IMR-90 (cell line): ENCODE data around the gene SLC1A1. TPM values are rescaled to one million over a fixed set of nuclear protein-coding genes. Genes with fewer than 3 reads are reported as not detected.

Source experiments
- ATAC-seq: fragments of 200-7000 bp; cut with Tn5 transposase; 2 replicates; pipeline ENCODE4 v1.9.1; 2020; ENCODE audit warnings: low read depth, mild to moderate bottlenecking, moderate library complexity
- BruUV-seq: library from RNA; stranded (reverse); fragments of 400-500 nt; replicated peaks from 2 replicates; lab custom pipeline; 2021; lab: Mats Ljungman, UMichigan
- CTCF ChIA-PET: fragments of 300-600 bp; formaldehyde crosslinking; extraction: SDS; loops from one replicate; lab custom pipeline; 2021; ENCODE audit warnings: antibody characterized with exemption; lab: Yijun Ruan, JAX
- POLR2A ChIA-PET: fragments of 300-600 bp; sonication (Branson Sonifier 250); formaldehyde crosslinking; loops from one replicate; lab custom pipeline; 2022; ENCODE audit warnings: antibody characterized with exemption; ENCODE audit not compliant: unreplicated experiment; lab: Charles Lee
- DNase-seq: peaks from one replicate; pipeline ENCODE4 v3.0.0; 2013
- H2AFZ ChIP-seq: replicated peaks from 2 replicates; pipeline ENCODE3; 2013; ENCODE audit warnings: low read length, mild to moderate bottlenecking; ENCODE audit not compliant: poor library complexity
- H2AK5ac ChIP-seq: 2 replicates; pipeline ENCODE4 v1.6.1; 2013; ENCODE audit warnings: low read depth, low read length, inconsistent platforms
- H2AK9ac ChIP-seq: replicated peaks from 2 replicates; pipeline ENCODE3; 2013; ENCODE audit warnings: mild to moderate bottlenecking, low read depth, low read length, moderate library complexity; ENCODE audit not compliant: poor library complexity
- H2BK120ac ChIP-seq: 2 replicates; pipeline ENCODE4 v1.6.1; 2013; ENCODE audit warnings: low read depth, low read length, inconsistent platforms
- H2BK15ac ChIP-seq: 3 replicates; pipeline ENCODE4 v1.6.1; 2013; ENCODE audit warnings: low read depth, low read length, inconsistent platforms
- H2BK20ac ChIP-seq: 2 replicates; pipeline ENCODE4 v1.6.1; 2013; ENCODE audit warnings: low read depth, mild to moderate bottlenecking, inconsistent platforms, low read length, moderate library complexity
- H2BK5ac ChIP-seq: 2 replicates; pipeline ENCODE4 v1.6.1; 2013; ENCODE audit warnings: mild to moderate bottlenecking, low read depth, low read length, inconsistent platforms; ENCODE audit not compliant: poor library complexity, severe bottlenecking
- H3K14ac ChIP-seq: replicated peaks from 2 replicates; pipeline ENCODE4 v1.6.1; 2013; ENCODE audit warnings: low read depth, low read length, inconsistent platforms
- H3K18ac ChIP-seq: 2 replicates; pipeline ENCODE4 v1.6.1; 2013; ENCODE audit warnings: low read depth, low read length, control low read depth
- H3K23ac ChIP-seq: 2 replicates; pipeline ENCODE4 v1.6.1; 2013; ENCODE audit warnings: low read depth, low read length, inconsistent platforms
- H3K27ac ChIP-seq: 2 replicates; pipeline ENCODE4 v1.5.1; 2013; ENCODE audit warnings: mild to moderate bottlenecking, control low read depth, low read length; ENCODE audit not compliant: insufficient read depth
- H3K27me3 ChIP-seq: 2 replicates; pipeline ENCODE4 v1.6.1; 2013; ENCODE audit warnings: low read length; ENCODE audit not compliant: control insufficient read depth, insufficient read depth
- H3K36me3 ChIP-seq: 2 replicates; pipeline ENCODE4 v1.6.1; 2013; ENCODE audit warnings: low read length, mixed read lengths; ENCODE audit not compliant: control insufficient read depth, insufficient read depth
- H3K4ac ChIP-seq: 2 replicates; pipeline ENCODE4 v1.6.1; 2013; ENCODE audit warnings: low read depth, low read length, inconsistent platforms
- H3K4me1 ChIP-seq: 2 replicates; pipeline ENCODE4 v1.6.1; 2013; ENCODE audit warnings: low read length, mixed read lengths; ENCODE audit not compliant: control insufficient read depth, insufficient read depth
- H3K4me2 ChIP-seq: 2 replicates; pipeline ENCODE4 v1.6.1; 2013; ENCODE audit warnings: low read depth, mild to moderate bottlenecking, control low read depth, low read length, moderate library complexity
- H3K4me3 ChIP-seq: 2 replicates; pipeline ENCODE4 v1.5.1; 2013; ENCODE audit warnings: low read depth, mild to moderate bottlenecking, control low read depth, low read length, moderate library complexity; ENCODE audit not compliant: insufficient read depth
- H3K56ac ChIP-seq: 2 replicates; pipeline ENCODE4 v1.6.1; 2013; ENCODE audit warnings: low read length, inconsistent platforms; ENCODE audit not compliant: insufficient read depth; ENCODE audit errors: extremely low read depth
- H3K79me1 ChIP-seq, 2 experiments: 2 replicates each; pipeline ENCODE4 v1.6.1; 2013; ENCODE audit warnings: low read length in 2 of 2, inconsistent platforms in 1 of 2, low read depth in 1 of 2
- H3K9ac ChIP-seq: 2 replicates; pipeline ENCODE4 v1.6.1; 2013; ENCODE audit warnings: low read depth, low read length, control low read depth
- H3K9me1 ChIP-seq: 2 replicates; pipeline ENCODE4 v1.6.1; 2013; ENCODE audit warnings: low read length, inconsistent platforms; ENCODE audit not compliant: insufficient read depth
- H3K9me3 ChIP-seq: 2 replicates; pipeline ENCODE4 v1.6.1; 2013; ENCODE audit warnings: low read length; ENCODE audit not compliant: control insufficient read depth, insufficient read depth
- H4K20me1 ChIP-seq: 2 replicates; pipeline ENCODE4 v1.6.1; 2013; ENCODE audit warnings: low read length, inconsistent platforms; ENCODE audit not compliant: insufficient read depth
- H4K5ac ChIP-seq: 2 replicates; pipeline ENCODE4 v1.6.1; 2013; ENCODE audit warnings: mild to moderate bottlenecking, low read depth, low read length, control low read depth
- H4K8ac ChIP-seq, 2 experiments: 2 replicates each; pipeline ENCODE4 v1.6.1; 2013; ENCODE audit warnings: low read depth in 2 of 2, low read length in 2 of 2, control low read depth in 1 of 2, inconsistent platforms in 1 of 2
- H4K91ac ChIP-seq: 2 replicates; pipeline ENCODE4 v1.6.1; 2013; ENCODE audit warnings: low read depth, low read length, inconsistent platforms; ENCODE audit not compliant: insufficient read depth
- BHLHE40 ChIP-seq: fragments of 150-350 bp; IDR thresholded peaks from 2 replicates; pipeline ENCODE4 v1.6.1; 2016; ENCODE audit warnings: mild to moderate bottlenecking, low read depth, low read length
- CEBPB ChIP-seq: IDR thresholded peaks from 2 replicates; pipeline ENCODE4 v1.6.1; 2012; ENCODE audit warnings: low read depth, low read length, improper control_type of control experiment
- CHD1 ChIP-seq: IDR thresholded peaks from 2 replicates; pipeline ENCODE4 v1.6.1; 2012; ENCODE audit warnings: low read depth, low read length, improper control_type of control experiment
- CTCF ChIP-seq: conservative IDR thresholded peaks from 2 replicates; pipeline ENCODE4 v1.5.1; 2012; ENCODE audit warnings: mild to moderate bottlenecking, low read depth, low read length, improper control_type of control experiment
- ELK1 ChIP-seq: fragments of 150-350 bp; IDR thresholded peaks from 2 replicates; pipeline ENCODE4 v1.6.1; 2016; ENCODE audit warnings: low read depth, mild to moderate bottlenecking, low read length, moderate library complexity, borderline replicate concordance
- FOS ChIP-seq: fragments of 150-350 bp; IDR thresholded peaks from 2 replicates; pipeline ENCODE4 v1.6.1; 2016; ENCODE audit warnings: low read depth, low read length
- MAFK ChIP-seq: IDR thresholded peaks from 2 replicates; pipeline ENCODE4 v1.6.1; 2012; ENCODE audit warnings: low read depth, low read length, improper control_type of control experiment
- MAZ ChIP-seq: IDR thresholded peaks from 2 replicates; pipeline ENCODE4 v1.6.1; 2012; ENCODE audit warnings: low read depth, mild to moderate bottlenecking, low read length, improper control_type of control experiment, moderate library complexity, borderline replicate concordance
- NFE2L2 ChIP-seq: fragments of 150-350 bp; IDR thresholded peaks from 2 replicates; pipeline ENCODE4 v1.6.1; 2016; ENCODE audit warnings: low read depth, mild to moderate bottlenecking, low read length
- POLR2A ChIP-seq: IDR thresholded peaks from 2 replicates; pipeline ENCODE4 v1.6.1; 2012; ENCODE audit warnings: mild to moderate bottlenecking, low read depth, low read length
- RAD21 ChIP-seq: IDR thresholded peaks from 2 replicates; pipeline ENCODE4 v1.6.1; 2012; ENCODE audit warnings: low read length, improper control_type of control experiment
- RCOR1 ChIP-seq: IDR thresholded peaks from 2 replicates; pipeline ENCODE4 v1.6.1; 2012; ENCODE audit warnings: mild to moderate bottlenecking, low read length, improper control_type of control experiment; ENCODE audit not compliant: insufficient replicate concordance
- RFX5 ChIP-seq: IDR thresholded peaks from 2 replicates; pipeline ENCODE4 v1.8.0; 2012; ENCODE audit warnings: low read depth, mild to moderate bottlenecking, low read length, moderate library complexity
- SMC3 ChIP-seq: fragments of 150-350 bp; IDR thresholded peaks from 2 replicates; pipeline ENCODE4 v1.6.1; 2016; ENCODE audit warnings: low read depth, mild to moderate bottlenecking, antibody characterized with exemption, low read length, moderate library complexity
- USF2 ChIP-seq: fragments of 150-350 bp; IDR thresholded peaks from 2 replicates; pipeline ENCODE4 v1.6.1; 2017; ENCODE audit warnings: mild to moderate bottlenecking, antibody characterized with exemption, low read length, low read depth
- WGBS, 2 experiments: methylation state at CpG; one replicate each; pipeline versions ENCODE4 v1.1.5 to v1.1.7; 2013; ENCODE audit warnings: missing lambda C conversion rate in 2 of 2; ENCODE audit not compliant: insufficient read length in 1 of 2; ENCODE audit errors: extremely low coverage in 2 of 2; 5-methylcytosine and 5-hydroxymethylcytosine counted together
- dilution Hi-C: fragments of 300-500 bp; cut with HindIII; formaldehyde crosslinking; loops from one replicate; pipeline ENCODE4 v1.14.3; 2018; ENCODE audit warnings: low sequenced_read_pairs; ENCODE audit not compliant: unreplicated experiment
- in situ Hi-C: fragments of 300-500 bp; cut with MboI; formaldehyde crosslinking; loops from 3 replicates; pipeline ENCODE4 v1.14.3; 2019; ENCODE audit warnings: low sequenced_read_pairs, inconsistent platforms, mixed read lengths
- intact Hi-C: fragments of 100-400 bp; cut with micrococcal nuclease; formaldehyde crosslinking; loops from 2 replicates; pipeline ENCODE4 v1.10.0; 2022
- polyA plus RNA-seq, 3 experiments: library from polyadenylated mRNA; depleted of rRNA; stranded (reverse); fragments of >200 nt; gene quantifications; 2 replicates each; pipeline ENCODE4 v1.2.3, GENCODE V29; 2012; ENCODE audit warnings: low replicate concordance in 1 of 3
- total RNA-seq: library from RNA; depleted of rRNA; stranded (reverse); fragments of >200 nt; gene quantifications from 2 replicates; pipeline ENCODE4 v1.2.3, GENCODE V29; 2012

Gene SLC1A1
- total and polyA plus RNA-seq, 2 of the 4 experiments (the other 2 are of a cell fraction) = 2.2 to 4.1 TPM

- peak; percentile 72 for ATAC-seq
- Histone ChIP-seq H4K8ac (no peak overlapping the region), H3K23ac (no peak overlapping the region), H3K79me1 (no peaks in the 10 kb centered on the region), H3K4me1 (no peaks in the 10 kb centered on the region; the same call in 1 of the 2 replicates), H2BK15ac (no peak overlapping the region), H3K18ac (no peak overlapping the region), H3K56ac (no peak overlapping the region), H2BK5ac (no peak overlapping the region), H2BK20ac (no peak overlapping the region), H3K14ac (no peak overlapping the region), H2AFZ (no peak overlapping the region), H2BK120ac (no peak overlapping the region), H3K36me3 (no peaks in the 10 kb centered on the region), H3K9me1 (no peaks in the 10 kb centered on the region), H4K5ac (no peak overlapping the region), H4K20me1 (no peaks in the 10 kb centered on the region), H4K91ac (no peak overlapping the region), H3K9me3 (no peaks in the 10 kb centered on the region), H3K4ac (no peak overlapping the region), H3K4me2 (no peak overlapping the region), H2AK9ac (no peak overlapping the region), H2AK5ac (no peak overlapping the region), H3K27ac (no peak overlapping the region), H3K9ac (no peak overlapping the region), H3K4me3 (no peak overlapping the region), H3K27me3 (no peaks in the 10 kb centered on the region)
- no peak for TF ChIP-seq RAD21
- no peak for TF ChIP-seq POLR2A
- TF ChIP-seq SMC3 = no peak
- TF ChIP-seq CHD1 = no peak
- no peak for TF ChIP-seq RCOR1
- peak; percentile 44 for TF ChIP-seq CEBPB
- TF ChIP-seq BHLHE40 = peak; percentile 65; the same call in 1 of the 2 replicates
- no peak for TF ChIP-seq MAZ
- TF ChIP-seq RFX5 = no peak
- TF ChIP-seq MAFK = no peak
- TF ChIP-seq NFE2L2 = no peak
- no peak for TF ChIP-seq FOS
- TF ChIP-seq CTCF = no peak
- no peak for TF ChIP-seq ELK1
- no peak for TF ChIP-seq USF2
- no TSS peak for BruUV-seq
- peak; percentile 64 for DNase-seq
- intact Hi-C loops = no loop called here
- dilution Hi-C loops = no loop called here
- in situ Hi-C loops = no loop called here
- ChIA-PET POLR2A (interaction anchor here (0.6 kb wide), 1 partner anchor 29 kb away, joined by 6 read pairs; no protein-coding TSS in a partner anchor), CTCF (interaction anchor here (1.2 kb wide), 1 partner anchor 10 kb away, joined by 3 read pairs; no protein-coding TSS in a partner anchor)
- 17% methylated on average over 1 of the region's 4 CpGs; no CpG with 5 or more reads in 1 of the 2 experiments for WGBS, 2 experiments
Measured at GRCh38 chr9:4615251-4615650, 125.0 kb downstream of the SLC1A1 start.
